Mammary epithelial cell (primary cell): ENCODE measurements around the gene ZNF646.

Source experiments
- EZH2 ChIP-seq: IDR thresholded peaks from 2 replicates; pipeline ENCODE4 v1.6.1; 2012; ENCODE audit warnings: low read length, inconsistent platforms, borderline replicate concordance
- TF ChIP-seq, protein P1 (sequence below), 2 donors: IDR thresholded peaks in 1 of 2; conservative IDR thresholded peaks in 1 of 2; 2 replicates each; pipeline ENCODE4 v1.5.1; 2011 to 2012; ENCODE audit warnings: inconsistent platforms in 2 of 2, low read length in 2 of 2, mild to moderate bottlenecking in 2 of 2, control low read depth in 1 of 2, low read depth in 1 of 2; ENCODE audit not compliant: insufficient read depth in 1 of 2; ENCODE audit errors: extremely low read depth in 1 of 2

DNA sequence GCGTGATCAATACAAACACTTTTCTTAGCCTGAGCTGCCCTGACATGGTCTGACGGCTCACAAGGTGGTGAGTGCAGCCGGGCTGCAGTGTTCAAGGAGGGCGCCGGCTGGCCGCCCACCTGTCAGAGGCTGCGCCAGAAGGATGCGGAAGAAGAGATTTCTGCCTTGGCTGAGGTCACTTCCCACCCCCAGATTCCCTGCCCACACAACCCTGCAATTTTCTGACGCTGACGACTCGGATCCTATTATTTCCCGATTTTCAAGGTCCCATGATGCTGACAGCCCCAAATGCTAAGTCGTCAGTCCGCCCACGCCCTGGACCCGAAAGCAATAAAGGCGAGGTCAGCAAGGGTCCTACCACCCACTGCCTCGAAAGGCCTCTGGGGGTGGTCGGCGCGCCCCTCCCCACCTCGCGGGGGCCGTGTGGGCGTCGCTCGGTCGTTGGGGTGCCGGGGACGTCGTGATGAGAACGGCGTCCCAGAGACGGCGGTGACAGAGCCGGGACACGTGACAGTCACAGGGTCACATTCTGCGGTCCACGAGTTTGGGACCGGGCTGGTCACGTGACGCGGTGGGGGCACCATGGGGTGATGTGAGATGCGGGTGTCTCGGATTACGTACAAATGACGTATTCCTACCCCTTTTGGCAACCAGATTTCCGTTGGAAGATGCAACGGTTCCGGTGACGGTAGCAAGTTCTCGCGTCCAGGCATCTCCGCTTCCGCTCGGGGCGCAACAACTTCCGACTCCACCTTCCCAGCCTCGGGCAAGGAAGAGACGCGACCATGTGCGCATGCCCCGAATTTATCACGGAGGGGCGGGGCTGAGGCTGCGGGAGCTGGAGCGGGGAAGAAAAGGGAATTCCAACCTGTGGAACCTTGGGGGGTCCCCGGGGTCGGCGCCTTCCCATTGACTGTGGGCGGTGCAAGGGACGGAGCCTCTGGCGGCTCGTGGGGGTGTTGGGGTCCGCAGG lies 41.2 kb upstream of the ZNF646 start, which contains the start of gene STX4:
- TF ChIP-seq, protein P1, sequence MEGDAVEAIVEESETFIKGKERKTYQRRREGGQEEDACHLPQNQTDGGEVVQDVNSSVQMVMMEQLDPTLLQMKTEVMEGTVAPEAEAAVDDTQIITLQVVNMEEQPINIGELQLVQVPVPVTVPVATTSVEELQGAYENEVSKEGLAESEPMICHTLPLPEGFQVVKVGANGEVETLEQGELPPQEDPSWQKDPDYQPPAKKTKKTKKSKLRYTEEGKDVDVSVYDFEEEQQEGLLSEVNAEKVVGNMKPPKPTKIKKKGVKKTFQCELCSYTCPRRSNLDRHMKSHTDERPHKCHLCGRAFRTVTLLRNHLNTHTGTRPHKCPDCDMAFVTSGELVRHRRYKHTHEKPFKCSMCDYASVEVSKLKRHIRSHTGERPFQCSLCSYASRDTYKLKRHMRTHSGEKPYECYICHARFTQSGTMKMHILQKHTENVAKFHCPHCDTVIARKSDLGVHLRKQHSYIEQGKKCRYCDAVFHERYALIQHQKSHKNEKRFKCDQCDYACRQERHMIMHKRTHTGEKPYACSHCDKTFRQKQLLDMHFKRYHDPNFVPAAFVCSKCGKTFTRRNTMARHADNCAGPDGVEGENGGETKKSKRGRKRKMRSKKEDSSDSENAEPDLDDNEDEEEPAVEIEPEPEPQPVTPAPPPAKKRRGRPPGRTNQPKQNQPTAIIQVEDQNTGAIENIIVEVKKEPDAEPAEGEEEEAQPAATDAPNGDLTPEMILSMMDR (conservative IDR thresholded peaks at IDR 0.05 in 1 of 2, IDR thresholded peaks at IDR 0.05 in 1 of 2; ENCODE audit: extremely low read depth in 1 of 2, insufficient read depth in 1 of 2, low read depth in 1 of 2, low read length in 2 of 2): no peak
- TF ChIP-seq EZH2: no peak
